Stimulated activated CD4-positive, alpha-beta T cell treated with anti-CD3 and anti-CD28 coated beads, Interleukin-12 subunit alpha, Interleukin-12 subunit beta, amount 100 ng/mL, for 4 hours (primary cell): ENCODE results near the gene CHURC1.
A peak's percentile ranks its signal among the peaks of the same experiment; 100 is the strongest.

Experiments
- DNase-seq: peaks from one replicate; pipeline ENCODE4 v3.0.0-alpha.2; 2020

The CHURC1 gene

DNA sequence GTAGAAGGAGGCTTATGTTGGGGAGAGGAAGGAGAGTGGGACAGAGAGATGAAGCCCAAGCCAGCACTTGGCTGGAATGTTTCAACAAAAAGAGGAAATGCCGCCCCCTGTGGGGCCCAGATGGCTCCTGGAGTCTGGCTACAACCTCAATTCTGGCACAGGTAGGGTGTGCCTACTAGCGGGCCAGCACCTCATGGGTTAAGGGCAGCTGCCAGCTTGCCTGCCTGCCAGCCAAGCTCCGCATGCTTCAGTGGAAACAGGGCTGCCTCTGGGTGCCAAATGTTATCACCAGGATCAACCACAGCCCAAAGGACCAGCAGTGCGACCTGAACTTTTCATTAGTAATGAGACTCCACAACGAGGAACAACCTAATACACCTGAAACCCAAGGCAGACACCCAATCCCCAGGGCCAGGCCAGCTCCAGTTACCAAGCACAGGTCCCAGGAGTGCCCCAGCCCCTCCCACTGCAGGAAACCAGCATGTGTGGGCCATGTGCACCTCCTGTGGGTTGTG is 46.6 kb downstream of the CHURC1 start:
- DNase-seq, result no peak

DNA sequence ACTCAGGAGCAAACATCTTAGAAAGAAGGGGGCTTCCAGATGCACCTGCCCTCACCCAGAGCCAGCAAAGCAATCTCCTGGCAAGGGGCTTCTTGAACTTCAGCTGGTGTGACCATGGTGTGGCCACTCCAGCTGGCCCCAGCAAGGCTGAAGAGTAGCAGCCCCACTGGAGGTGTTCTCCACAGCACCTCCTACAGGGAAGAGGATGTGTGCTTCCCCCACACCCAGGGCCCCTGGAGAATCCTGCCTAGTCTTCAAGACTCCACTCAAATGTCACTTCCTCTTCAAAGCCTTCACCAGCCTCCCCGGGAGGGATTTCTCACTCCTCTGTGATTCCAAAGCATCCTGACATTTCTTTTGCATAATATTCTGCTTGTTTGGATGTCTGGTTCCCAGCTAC is 49.4 kb downstream of the CHURC1 start:
- DNase-seq, result no peak

DNA sequence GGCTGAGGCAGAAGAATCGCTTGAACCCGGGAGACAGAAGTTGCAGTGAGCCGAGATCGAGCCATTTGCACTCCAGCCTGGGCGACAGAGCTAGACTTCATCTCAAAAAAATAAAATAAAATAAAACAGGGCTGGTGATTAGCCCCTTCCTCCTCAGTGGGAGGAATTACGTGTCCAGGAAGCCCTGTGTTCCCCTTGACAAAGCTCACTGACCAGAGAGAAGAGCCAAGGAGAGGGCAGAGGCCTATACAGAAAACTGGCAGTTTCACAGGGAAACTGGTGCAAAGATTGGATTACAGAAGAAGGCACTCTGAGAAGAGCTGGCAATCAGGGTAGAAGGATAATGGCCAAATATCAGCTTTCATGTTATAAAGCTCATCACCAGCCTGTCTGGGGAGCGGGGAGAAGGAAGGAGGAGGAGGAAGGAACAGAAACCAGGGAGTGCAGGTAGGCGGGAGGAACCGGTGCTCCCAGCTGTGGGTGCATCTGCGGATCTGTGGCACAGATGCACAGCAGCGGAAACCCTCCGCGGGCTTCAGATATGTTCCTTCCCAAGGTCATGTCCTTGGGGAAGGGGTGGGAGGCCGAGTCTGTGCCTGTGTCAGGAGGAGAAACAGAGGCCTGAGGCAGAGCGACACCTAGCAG is 51.2 kb downstream of the CHURC1 start:
- no peak for DNase-seq

- no peak for DNase-seq
These were observed 52.7 kb downstream of the CHURC1 start for GRCh38 chr14:64966976-64967375.

DNA sequence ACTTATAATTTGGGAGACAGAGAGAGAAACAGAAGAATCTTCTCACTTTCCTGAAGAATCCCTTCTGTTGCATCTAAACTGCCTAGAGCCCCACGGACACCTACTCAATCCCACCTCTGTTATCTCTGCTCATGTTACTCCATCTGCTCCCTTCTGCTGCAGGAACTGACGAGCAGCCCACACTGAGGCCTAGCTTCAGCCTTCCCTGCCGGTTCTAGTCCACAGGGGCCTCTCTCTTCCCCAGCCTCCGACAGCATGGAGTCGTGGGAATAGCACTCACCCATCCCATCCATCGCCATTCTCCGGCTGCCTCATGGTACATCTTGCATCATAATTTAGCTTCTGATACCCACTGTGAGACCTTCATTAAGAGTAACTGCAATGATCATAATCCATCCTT is 53.9 kb downstream of the CHURC1 start:
- no peak for DNase-seq

- DNase-seq, result no peak
These were observed 54.4 kb downstream of the CHURC1 start for GRCh38 chr14:64968651-64969050.

GRCh38 chr14:64970041-64970440 is 55.8 kb downstream of the CHURC1 start:
- DNase-seq, result no peak

GRCh38 chr14:64970776-64971477 is 56.7 kb downstream of the CHURC1 start:
- DNase-seq, result no peak

GRCh38 chr14:64971491-64971942 is 57.3 kb downstream of the CHURC1 start:
- DNase-seq, result no peak

DNA sequence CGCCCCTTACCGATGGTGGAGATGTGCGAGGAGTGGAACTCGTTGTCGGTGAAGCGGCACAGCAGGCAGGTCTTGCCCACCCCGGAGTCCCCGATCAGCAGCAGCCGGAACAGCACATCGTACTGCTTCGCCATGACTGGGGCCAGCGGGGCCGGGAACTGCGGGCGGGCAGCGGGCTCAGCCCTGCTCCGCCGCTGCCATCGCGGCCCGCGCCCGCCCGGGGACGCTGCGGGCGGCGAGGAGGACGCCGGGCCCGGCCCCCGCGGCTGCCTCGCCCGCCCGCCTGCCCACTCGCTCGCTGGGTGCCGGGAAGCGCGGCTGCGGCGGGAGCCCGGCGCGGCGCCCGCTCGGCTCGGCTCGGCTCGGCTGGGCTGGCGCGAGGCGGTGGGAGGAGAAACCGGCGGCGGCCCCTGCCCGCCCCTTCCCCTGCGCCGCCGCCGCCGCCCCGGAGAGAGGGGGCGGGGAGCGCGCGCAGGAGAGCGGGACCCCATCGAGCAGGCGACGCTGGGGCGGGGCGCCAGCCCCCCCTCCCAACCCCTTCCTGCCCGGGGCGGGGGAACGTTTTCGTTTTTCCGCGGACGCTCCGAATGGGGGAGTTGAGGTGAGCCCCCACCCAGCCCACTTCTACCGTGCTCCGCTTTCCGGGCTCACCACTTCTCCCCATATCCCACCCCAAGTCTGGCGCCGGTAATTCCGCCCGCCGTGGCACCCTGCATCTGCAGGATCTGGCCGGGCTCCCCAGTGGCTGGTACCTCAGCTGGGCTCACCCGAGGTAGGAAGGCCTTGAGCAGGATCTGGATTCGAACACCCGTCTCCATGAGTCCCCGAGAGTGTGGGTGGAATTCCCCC is 57.9 kb downstream of the CHURC1 start, which contains the start of gene RAB15:
TSS of gene RAB15 (minus strand) at position 394 of the 849 bp plus-strand sequence. CDS start at position 134, 260 bp downstream.
- peak; percentile 37 for DNase-seq

DNA sequence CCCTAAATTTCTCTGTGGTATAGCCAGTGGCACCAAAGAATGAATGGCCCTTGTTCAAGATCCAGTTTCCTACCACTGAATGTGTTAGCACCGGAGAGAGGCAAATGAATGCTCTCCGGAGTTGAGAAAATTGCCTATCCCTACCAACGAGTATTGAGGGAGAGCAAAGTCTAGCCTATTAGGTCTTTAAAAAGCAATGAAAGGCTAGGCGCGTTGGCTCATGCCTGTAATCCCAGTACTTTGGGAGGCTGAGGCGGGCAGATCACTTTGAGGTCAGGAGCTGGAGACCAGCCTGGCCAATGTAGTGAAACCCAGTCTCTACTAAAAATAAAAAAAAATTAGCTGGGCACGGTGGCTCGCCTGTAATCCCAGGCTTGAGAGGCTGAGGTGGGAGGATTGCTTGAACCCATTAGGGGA is 58.8 kb downstream of the CHURC1 start:
- DNase-seq, result no peak

DNA sequence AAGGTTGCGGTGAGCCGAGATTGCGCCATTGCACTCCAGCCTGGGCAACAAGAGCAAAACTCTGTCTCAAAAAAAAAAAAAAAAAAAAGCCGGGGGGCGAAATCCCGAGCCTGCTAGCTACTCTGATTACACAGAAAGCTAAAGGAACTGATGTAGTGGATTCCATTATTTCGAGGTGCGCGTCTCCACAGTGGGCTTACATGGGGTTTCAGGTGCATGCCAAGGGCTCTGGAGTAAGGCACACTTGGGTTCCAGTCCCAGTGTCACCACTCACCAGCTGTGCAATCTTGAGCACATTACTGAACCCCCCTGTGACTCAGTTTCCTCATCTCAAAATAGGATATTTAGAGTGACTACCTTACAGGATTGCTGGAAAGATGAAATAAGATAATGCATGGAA is 59.6 kb downstream of the CHURC1 start:
- no peak for DNase-seq

DNA sequence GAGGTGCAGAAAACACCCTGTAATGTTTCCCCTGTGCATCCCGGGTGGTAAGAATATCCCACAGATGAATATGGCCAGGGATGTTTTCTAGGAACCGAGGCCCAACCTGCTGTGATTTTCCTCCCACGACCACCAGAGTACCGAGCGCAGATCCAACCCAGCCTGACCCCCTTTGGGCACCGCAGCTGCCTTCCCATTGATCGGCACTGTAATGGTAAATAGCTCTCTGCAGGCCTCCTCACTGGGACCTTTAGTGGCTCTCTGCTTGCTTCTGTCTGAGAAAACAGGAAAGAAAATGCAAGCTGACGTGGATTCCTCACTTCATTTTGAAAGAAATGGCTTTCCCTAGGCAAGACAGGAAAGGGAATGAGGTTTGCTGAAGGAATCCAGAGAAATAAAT is 60.3 kb downstream of the CHURC1 start:
- DNase-seq, result no peak

DNA sequence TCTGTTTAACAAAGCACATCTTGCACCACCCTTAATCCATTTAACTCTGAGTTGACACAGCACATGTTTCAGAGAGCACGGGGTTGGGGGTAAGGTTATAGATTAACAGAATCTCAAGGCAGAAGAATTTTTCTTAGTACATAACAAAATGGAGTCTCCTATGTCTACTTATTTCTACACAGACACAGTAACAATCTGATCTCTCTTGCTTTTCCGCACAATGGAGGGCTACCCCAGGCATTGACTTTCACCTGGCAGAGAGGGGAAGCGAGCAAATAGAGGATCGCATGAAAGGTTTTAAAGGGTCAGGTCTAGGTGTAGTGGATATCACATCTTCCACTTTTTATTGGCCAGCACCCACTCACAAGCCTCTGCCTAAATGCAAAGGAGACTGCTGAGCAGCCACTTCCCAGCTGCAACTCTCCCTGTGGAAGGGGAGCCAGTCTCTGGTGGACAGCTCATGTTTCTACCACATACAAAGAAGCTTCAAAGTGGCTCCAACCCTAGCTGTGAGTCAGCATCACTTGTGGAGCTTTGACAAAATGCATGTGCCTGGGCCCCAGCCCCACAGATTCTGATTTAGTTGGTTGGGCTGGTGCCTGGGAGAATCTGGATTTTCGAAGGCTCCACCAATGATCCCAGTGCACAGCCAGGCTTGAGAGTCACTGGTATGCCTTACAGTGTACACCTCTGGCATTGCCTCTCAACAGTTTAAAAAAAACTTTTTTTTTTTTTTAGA is 65.2 kb downstream of the CHURC1 start:
- no peak for DNase-seq

DNA sequence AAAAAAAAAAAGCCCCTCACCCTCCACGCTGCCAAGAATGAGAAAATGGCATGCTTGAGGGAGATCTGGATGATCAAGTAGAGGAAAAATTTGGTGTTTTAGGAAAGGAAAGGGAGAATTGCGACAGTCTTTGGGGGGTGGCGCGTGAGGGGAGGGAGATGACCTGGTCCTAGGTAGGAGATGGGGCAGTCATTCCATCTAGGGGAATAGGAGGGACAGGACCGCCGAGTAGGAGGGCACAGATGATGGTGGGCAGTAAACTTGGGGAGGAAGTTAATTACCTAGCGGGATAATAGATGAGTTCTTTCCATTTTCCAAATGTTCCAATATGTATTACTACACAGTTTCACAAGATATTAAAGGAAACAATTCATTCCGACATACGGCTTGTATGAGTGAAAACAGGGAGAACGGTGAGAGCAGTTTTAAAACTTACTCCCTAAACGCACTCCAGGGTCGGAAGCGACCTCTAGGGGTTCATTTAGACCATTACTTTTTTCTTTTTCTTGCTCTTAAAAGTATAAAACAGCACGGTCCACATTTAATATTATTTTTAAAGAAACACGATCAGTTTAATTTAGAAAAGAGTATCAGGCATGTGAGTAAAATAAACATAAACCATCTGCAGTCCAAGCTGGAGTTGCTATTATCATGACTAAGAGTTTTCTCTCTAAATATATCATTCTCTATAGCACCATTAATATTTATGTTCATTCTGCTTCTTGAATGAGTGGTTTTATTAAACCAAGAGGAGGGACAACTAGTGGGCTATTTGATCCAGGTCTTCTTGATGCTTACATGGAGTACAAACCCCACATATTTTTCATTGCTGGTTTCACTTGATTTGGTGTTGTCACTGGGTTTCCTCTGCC is 69.4 kb downstream of the CHURC1 start:
- DNase-seq, result no peak
